K562 (cell line): Measurements from ENCODE around the gene USB1. TPM values are rescaled to one million over a fixed set of nuclear protein-coding genes. Genes with fewer than 3 reads are reported as not detected.

Source experiments
- ATAC-seq: fragments of 200-7000 bp; cut with Tn5 transposase; 3 replicates; pipeline ENCODE4 v1.9.1; 2020; ENCODE audit warnings: moderate library complexity
- BruUV-seq: library from RNA; stranded (reverse); fragments of 400-500 nt; replicated peaks from 2 replicates; lab custom pipeline; 2021; lab: Mats Ljungman, UMichigan
- CTCF ChIA-PET: fragments of 300-600 bp; formaldehyde crosslinking; extraction: SDS; loops from one replicate; lab custom pipeline; 2021; ENCODE audit warnings: low intra/inter-chr PET ratio; lab: Yijun Ruan, JAX
- POLR2A ChIA-PET: fragments of 300-600, 350-650 bp; sonication (Branson Sonifier 250); formaldehyde crosslinking; extraction: SDS; loops from one replicate; lab custom pipeline; 2021; ENCODE audit warnings: antibody characterized with exemption, inconsistent platforms; lab: Yijun Ruan, JAX
- DNase-seq, 4 experiments: peaks; one replicate each; pipeline versions ENCODE4 v3.0.0 to v3.0.0-alpha.2; 2011 to 2018; ENCODE audit warnings: low spot score in 3 of 4, mixed read lengths in 3 of 4; ENCODE audit errors: extremely low read depth in 1 of 4
- FAIRE-seq: peaks from 2 replicates; lab custom pipeline; 2011; peaks lifted over from hg19 to GRCh38; lab: Jason Lieb, UNC
- H2AFZ ChIP-seq: 2 replicates; pipeline ENCODE4 v1.6.0; 2011; ENCODE audit warnings: low read depth, low read length, control low read depth, inconsistent platforms
- H3K27ac ChIP-seq: fragments of 200-600 bp; 3 replicates; pipeline ENCODE4 v1.8.0; 2011; ENCODE audit warnings: low read depth, mild to moderate bottlenecking, control low read depth, inconsistent platforms, low read length, moderate library complexity, mixed read lengths; ENCODE audit errors: extremely low read depth
- H3K27me3 ChIP-seq, 2 experiments: fragments of 300-600 bp in 1 of 2; 2 replicates in 1 of 2; 3 replicates in 1 of 2; pipeline versions ENCODE4 v1.6.0 to v1.8.0; 2011; ENCODE audit warnings: inconsistent platforms in 2 of 2, low read length in 2 of 2, mild to moderate bottlenecking in 1 of 2, mixed read lengths in 1 of 2, moderate library complexity in 1 of 2; ENCODE audit not compliant: control insufficient read depth in 2 of 2, insufficient read depth in 2 of 2
- H3K36me3 ChIP-seq: fragments of 300-600 bp; 3 replicates; pipeline ENCODE4 v1.8.0; 2011; ENCODE audit warnings: mild to moderate bottlenecking, low read length, inconsistent platforms; ENCODE audit not compliant: control insufficient read depth, insufficient read depth
- H3K4me1 ChIP-seq, 2 experiments: fragments of 200-600 bp in 1 of 2; replicated peaks in 1 of 2; 2 replicates in 1 of 2; 3 replicates in 1 of 2; pipeline versions ENCODE4 v1.5.1 to v1.8.0; 2011; ENCODE audit warnings: inconsistent platforms in 2 of 2, low read length in 2 of 2, mild to moderate bottlenecking in 1 of 2, mixed read lengths in 1 of 2, moderate library complexity in 1 of 2; ENCODE audit not compliant: control insufficient read depth in 2 of 2, insufficient read depth in 2 of 2
- H3K4me2 ChIP-seq: 2 replicates; pipeline ENCODE4 v1.6.1; 2011; ENCODE audit warnings: low read length, control low read depth, inconsistent platforms, mixed read lengths; ENCODE audit not compliant: insufficient read depth
- H3K4me3 ChIP-seq: fragments of 200-600 bp; sonication (generic), shearing (Covaris generic); 2 replicates; pipeline ENCODE4 v1.5.1; 2016; ENCODE audit warnings: control low read depth, inconsistent platforms
- H3K79me2 ChIP-seq: fragments of 200-600 bp; 3 replicates; pipeline ENCODE4 v1.8.0; 2011; ENCODE audit warnings: low read length, inconsistent platforms; ENCODE audit not compliant: control insufficient read depth, insufficient read depth
- H3K9ac ChIP-seq, 2 experiments: 2 replicates each; pipeline versions ENCODE4 v1.6.0 to v1.6.1; 2011; ENCODE audit warnings: low read depth in 2 of 2, low read length in 2 of 2, control low read depth in 1 of 2, inconsistent platforms in 1 of 2, mild to moderate bottlenecking in 1 of 2, mixed read lengths in 1 of 2; ENCODE audit not compliant: insufficient read depth in 1 of 2
- H3K9me1 ChIP-seq: one replicate; pipeline ENCODE4 v1.6.0; 2011; ENCODE audit warnings: inconsistent platforms, mild to moderate bottlenecking, low read length, moderate library complexity; ENCODE audit not compliant: control insufficient read depth, insufficient read depth
- H3K9me3 ChIP-seq: replicated peaks from 2 replicates; pipeline ENCODE4 v1.5.1; 2011; ENCODE audit warnings: low read depth, low read length, inconsistent platforms; ENCODE audit not compliant: control insufficient read depth, insufficient read depth
- H4K20me1 ChIP-seq: replicated peaks from 2 replicates; pipeline ENCODE4 v1.6.1; 2011; ENCODE audit warnings: low read length, inconsistent platforms, mixed read lengths; ENCODE audit not compliant: control insufficient read depth, insufficient read depth
- CTBP1 ChIP-seq: fragments of 450-650 bp; IDR thresholded peaks from 2 replicates; pipeline ENCODE4 v1.6.1; 2016; ENCODE audit warnings: borderline replicate concordance
- ILK ChIP-seq: fragments of 450-650 bp; IDR thresholded peaks from 2 replicates; pipeline ENCODE4 v1.6.1; 2016; ENCODE audit warnings: missing genetic modification characterization, low read depth, mild to moderate bottlenecking, missing compliant biosample characterization, moderate library complexity, borderline replicate concordance
- OTX1 ChIP-seq: fragments of 450-650 bp; formaldehyde crosslinking; IDR thresholded peaks from 2 replicates; pipeline ENCODE4 v1.4.0; 2022; ENCODE audit warnings: mild to moderate bottlenecking
- POLR2G ChIP-seq: fragments of 200-400 bp; formaldehyde crosslinking; IDR thresholded peaks from 2 replicates; pipeline ENCODE4 v1.6.1; 2017; ENCODE audit warnings: low read depth, mild to moderate bottlenecking, antibody characterized with exemption, low read length, moderate library complexity
- RBM25 ChIP-seq: fragments of 200-400 bp; formaldehyde crosslinking; IDR thresholded peaks from 2 replicates; pipeline ENCODE4 v1.6.1; 2018; ENCODE audit warnings: low read length, low read depth, moderate library complexity; ENCODE audit not compliant: severe bottlenecking
- SIX5 ChIP-seq, 2 experiments: IDR thresholded peaks; 2 replicates each; pipeline ENCODE4 v1.6.1; 2011; ENCODE audit warnings: low read length in 2 of 2, borderline replicate concordance in 1 of 2, low read depth in 1 of 2, mild to moderate bottlenecking in 1 of 2, moderate library complexity in 1 of 2; ENCODE audit not compliant: insufficient read depth in 1 of 2
- SP1 ChIP-seq: sonication (generic); formaldehyde crosslinking; IDR thresholded peaks from 2 replicates; pipeline ENCODE4 v1.8.1; 2022; ENCODE audit warnings: mild to moderate bottlenecking, missing genetic modification reagents
- TAF9B ChIP-seq: fragments of 450-650 bp; IDR thresholded peaks from 2 replicates; pipeline ENCODE4 v1.6.1; 2018; ENCODE audit warnings: mild to moderate bottlenecking; ENCODE audit not compliant: partially characterized antibody
- ZNF717 ChIP-seq: fragments of 250-450 bp; sonication (Bioruptor Pico); IDR thresholded peaks from 2 replicates; pipeline ENCODE4 v1.5.0; 2021
- ZNF780A ChIP-seq: fragments of 250-450 bp; sonication (Bioruptor Pico); IDR thresholded peaks from 2 replicates; pipeline ENCODE4 v1.5.0; 2021; ENCODE audit warnings: mild to moderate bottlenecking
- ZNF79 ChIP-seq: fragments of 250-450 bp; sonication (Bioruptor Pico); IDR thresholded peaks from 2 replicates; pipeline ENCODE4 v1.4.0; 2020; ENCODE audit warnings: low read depth, mild to moderate bottlenecking, moderate library complexity
- WGBS: fragments of 100-300 bp; shearing (Covaris generic); methylation state at CpG from one replicate; pipeline ENCODE4 v1.1.6; 2016; ENCODE audit warnings: low coverage, mixed read lengths; ENCODE audit not compliant: insufficient coverage; ENCODE audit errors: missing lambda C conversion rate; 5-methylcytosine and 5-hydroxymethylcytosine counted together
- in situ Hi-C: fragments of 300-500 bp; cut with MboI; formaldehyde crosslinking; loops from 4 replicates; pipeline ENCODE4 v1.15.0; 2018; ENCODE audit warnings: inconsistent platforms, mixed read lengths
- intact Hi-C: fragments of 100-400 bp; cut with micrococcal nuclease; formaldehyde crosslinking; loops from 2 replicates; pipeline ENCODE4 v1.14.2; 2022
- polyA plus RNA-seq, 8 experiments: library from polyadenylated mRNA; depleted of rRNA in 4 of 8; stranded (reverse) in 5 of 8; unstranded in 3 of 8; fragments of >200 nt; fragmentation: Nextera tagmentation in 2 of 8; fragmentation: Illumina TruSeq in 1 of 8; extraction: Ambion mirVana in 2 of 8; extraction: Trizol in 1 of 8; gene quantifications; 2 replicates each; pipeline versions ENCODE4 v1.2.1 to v1.2.3, GENCODE V29; 2011 to 2014; ENCODE audit warnings: inconsistent platforms in 1 of 8, missing spikeins in 1 of 8
- total RNA-seq, 7 experiments: library from RNA; depleted of rRNA in 6 of 7; stranded (reverse); fragments of >200 nt in 6 of 7; fragmentation: Illumina TruSeq in 2 of 7; extraction: Trizol in 2 of 7; gene quantifications; 2 replicates each; pipeline versions ENCODE4 v1.2.1 to v1.2.3, GENCODE V29; 2011 to 2021; ENCODE audit warnings: low replicate concordance in 1 of 7
- TF ChIP-seq, protein P1 (sequence below): fragments of 250-450 bp; sonication (Bioruptor Pico); IDR thresholded peaks from 2 replicates; pipeline ENCODE4 v1.5.1; 2021; ENCODE audit warnings: mild to moderate bottlenecking

USB1 gene
- total and polyA plus RNA-seq, 9 of the 15 experiments (the other 6 are each of a cell fraction or from before 2014, with no cell fraction given) = 11.6 to 73.6 (median 19.4) TPM

DNA sequence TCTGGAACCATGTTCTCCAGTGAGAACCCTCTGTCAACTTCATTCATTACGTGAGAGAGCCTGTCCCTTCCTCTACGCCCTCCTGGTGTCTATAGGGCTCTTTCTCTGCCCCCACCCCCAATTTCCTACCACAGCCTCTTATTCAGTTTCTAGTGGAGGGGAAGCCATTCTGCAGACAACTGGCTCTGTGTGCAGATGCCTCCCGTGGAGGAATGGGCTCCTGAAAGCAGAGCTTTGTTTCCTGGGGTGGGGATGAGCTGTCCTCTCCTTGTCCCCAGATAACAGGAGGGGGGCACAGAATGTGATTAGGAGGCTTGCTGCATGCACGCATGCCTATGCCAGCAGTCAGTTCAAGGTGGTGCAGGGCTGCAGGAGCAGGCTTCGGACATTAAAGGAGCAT lies 55.9 kb downstream of the USB1 start:
- H4K20me1 ChIP-seq = no peaks in the 10 kb centered on the region; the same call in 1 of the 2 replicates
- intact Hi-C loops = no loop called here
- FAIRE-seq (no peak), ATAC-seq (no peak), DNase-seq (no peak)
- no peak overlapping the region for H3K4me3 ChIP-seq
- peaks cover 0 to 4% of the 10 kb centered on the region in 2 experiments; a peak in 1 of 5 replicates for H3K4me1 ChIP-seq
- in situ Hi-C loops = no loop called here
- no peak overlapping the region for H3K27ac ChIP-seq
- H3K9me1 ChIP-seq = no peaks in the 10 kb centered on the region
- no TSS peak for BruUV-seq
- H3K36me3 ChIP-seq = no peaks in the 10 kb centered on the region
- H3K79me2 ChIP-seq = no peaks in the 10 kb centered on the region
- TF ChIP-seq POLR2G (no peak), ZNF79 (CRISPR knock-in tag) (no peak), CTBP1 (no peak), OTX1 (no peak), ZNF780A (CRISPR knock-in tag) (no peak), ZNF717 (CRISPR knock-in tag) (no peak), SP1 (CRISPR knock-in tag) (no peak), TAF9B (no peak), RBM25 (no peak), SIX5 (IDR thresholded peaks at IDR 0.05; ENCODE audit: borderline replicate concordance in 1 of 2, insufficient read depth in 1 of 2, low read depth in 1 of 2, low read length in 2 of 2) (no peak), ILK (tag) (no peak)
- TF ChIP-seq, protein P1, sequence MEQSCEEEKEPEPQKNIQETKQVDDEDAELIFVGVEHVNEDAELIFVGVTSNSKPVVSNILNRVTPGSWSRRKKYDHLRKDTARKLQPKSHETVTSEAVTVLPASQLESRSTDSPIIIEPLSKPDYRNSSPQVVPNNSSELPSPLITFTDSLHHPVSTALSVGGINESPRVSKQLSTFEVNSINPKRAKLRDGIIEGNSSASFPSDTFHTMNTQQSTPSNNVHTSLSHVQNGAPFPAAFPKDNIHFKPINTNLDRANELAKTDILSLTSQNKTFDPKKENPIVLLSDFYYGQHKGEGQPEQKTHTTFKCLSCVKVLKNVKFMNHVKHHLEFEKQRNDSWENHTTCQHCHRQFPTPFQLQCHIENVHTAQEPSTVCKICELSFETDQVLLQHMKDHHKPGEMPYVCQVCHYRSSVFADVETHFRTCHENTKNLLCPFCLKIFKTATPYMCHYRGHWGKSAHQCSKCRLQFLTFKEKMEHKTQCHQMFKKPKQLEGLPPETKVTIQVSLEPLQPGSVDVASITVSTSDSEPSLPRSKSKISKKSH (CRISPR knock-in tag) = no peak
- POLR2A ChIA-PET = interaction anchor here (0.6 to 1.3 kb wide), 2 partner anchors 11 to 25 kb away, joined by 4 read pairs; no protein-coding TSS in a partner anchor
- no peak overlapping the region for H3K4me2 ChIP-seq
- CTCF ChIA-PET = no interaction called here
- H3K27me3 ChIP-seq = peaks cover 13 to 18% of the 10 kb centered on the region in 2 experiments; a peak in 3 of 5 replicates
- no peak overlapping the region for H2AFZ ChIP-seq
- H3K9ac ChIP-seq = no peak overlapping the region
- 9% methylated on average over 4 of the region's 5 CpGs for WGBS
- H3K9me3 ChIP-seq = no peaks in the 10 kb centered on the region
